HuH-7.5 (cell line): ENCODE data around the gene TANC2.

ENCODE experiments used
- DNase-seq: peaks from one replicate; pipeline ENCODE4 v3.0.0; 2011; ENCODE audit warnings: low spot score

Gene TANC2

DNA sequence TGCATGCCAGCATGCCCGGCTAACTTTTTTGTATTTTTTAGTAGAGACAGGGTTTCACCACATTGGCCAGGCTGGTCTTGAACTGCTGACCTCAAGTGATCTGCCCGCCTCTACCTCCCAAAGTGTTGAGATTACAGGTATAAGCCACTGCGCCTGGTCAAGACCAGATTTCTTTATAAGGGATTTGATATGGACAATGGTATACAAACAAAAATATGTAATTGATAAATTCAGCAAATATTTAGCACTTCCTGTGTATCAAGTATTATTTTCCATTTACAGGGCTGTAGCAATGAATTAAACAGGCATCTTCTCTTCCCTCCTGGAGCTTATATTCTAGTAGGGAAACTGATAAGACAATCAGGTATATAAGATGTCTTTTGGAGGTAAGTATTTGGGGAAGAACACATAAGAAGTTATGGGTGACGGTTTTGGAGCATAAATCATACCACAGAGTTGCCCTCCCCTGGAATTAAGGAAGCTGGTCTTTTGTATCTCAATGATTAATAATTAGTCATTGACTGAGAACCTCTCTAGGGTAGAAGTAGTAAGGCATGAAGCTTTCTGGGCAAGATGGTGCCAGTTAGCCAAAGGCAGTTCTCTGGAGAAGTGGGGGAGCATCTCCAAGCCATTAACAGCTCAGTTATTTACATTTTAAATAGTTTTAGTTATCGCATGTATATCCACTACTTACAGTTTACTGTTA lies 35.8 kb downstream of the TANC2 start:
- DNase-seq = peak; percentile 12

DNA sequence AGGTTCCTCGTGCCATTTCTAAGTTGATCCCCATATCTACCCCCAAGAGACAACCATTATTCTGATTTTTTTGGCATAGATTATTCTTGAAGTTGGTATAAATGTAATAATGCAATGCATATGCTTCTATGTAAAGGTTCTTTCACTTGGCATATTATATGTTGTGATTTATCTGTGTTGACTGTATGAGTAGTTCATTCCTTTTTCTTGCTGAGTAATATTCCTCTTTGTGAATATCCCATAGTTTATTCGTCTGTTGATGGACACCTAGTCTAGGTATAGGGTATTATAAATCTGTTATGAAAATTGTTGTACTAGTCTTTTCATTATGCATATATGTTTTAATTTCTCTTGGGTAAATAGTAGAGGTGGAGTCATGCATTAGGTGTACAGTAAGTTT lies 36.6 kb downstream of the TANC2 start:
- no peak for DNase-seq

DNA sequence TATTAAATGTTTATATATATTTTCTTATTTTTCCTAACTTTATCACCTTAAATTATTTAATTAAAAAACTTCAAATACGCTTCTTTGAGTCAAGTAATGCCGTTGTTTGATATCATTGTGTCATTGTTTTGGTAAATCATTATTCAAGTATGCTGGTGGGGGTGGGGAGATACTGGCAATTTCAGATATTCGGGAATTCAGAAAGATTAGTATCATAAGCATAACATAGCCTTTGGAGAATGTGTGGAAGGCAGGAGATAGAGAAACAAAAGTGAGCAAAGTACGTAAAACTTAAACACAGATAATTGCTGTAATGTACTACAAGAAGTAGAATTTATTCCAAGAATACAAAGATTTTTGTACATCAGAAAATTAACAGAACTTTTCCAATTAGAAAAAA lies 49.8 kb downstream of the TANC2 start:
- DNase-seq = no peak
